ENCODE data around the gene SUPT16H.

SUPT16H gene

GRCh38 chr14:21308479-21309237 is 75.2 kb downstream of the SUPT16H start:
- Histone ChIP-seq H3K36me3 (ENCODE audit: control insufficient read depth in 2 of 2, insufficient read depth in 1 of 2, low read length in 2 of 2) (no peaks in the 10 kb centered on the region), H3K9me3 (ENCODE audit: control insufficient read depth, insufficient read depth, low read depth, low read length) (no peaks in the 10 kb centered on the region), H3K27ac (ENCODE audit: extremely low read depth, low read depth, low read length) (peak overlapping the region; percentile 53), H3K4me1 (ENCODE audit: control insufficient read depth, insufficient read depth, low read length) (peaks cover 6% of the 10 kb centered on the region), H3K4me3 (ENCODE audit: low read depth, low read length) (peak overlapping the region; percentile 18)
- CTCF ChIA-PET, result interaction anchor here (0.6 to 1.0 kb wide), 2 partner anchors 13 to 446 kb away, joined by 3 read pairs; no protein-coding TSS in a partner anchor
- POLR2A ChIA-PET, result interaction anchor here (0.7 kb wide), 1 partner anchor 52 kb away, joined by 3 read pairs; no protein-coding TSS in a partner anchor
- TF ChIP-seq ZNF223 (tag by site-specific recombination; IDR thresholded peaks at IDR 0.05) (no peak), REPIN1 (tag by site-specific recombination; IDR thresholded peaks at IDR 0.05; ENCODE audit: low read depth) (no peak; the same call in 1 of the 2 replicates), ZNF768 (tag by site-specific recombination; IDR thresholded peaks at IDR 0.05) (no peak), ZNF585B (tag by site-specific recombination; IDR thresholded peaks at IDR 0.05) (no peak), ZNF521 (tag by site-specific recombination; IDR thresholded peaks at IDR 0.05) (no peak), ZNF280D (tag by site-specific recombination; IDR thresholded peaks at IDR 0.05) (no peak), RBAK (tag by site-specific recombination; IDR thresholded peaks at IDR 0.05) (no peak), SETDB1 (IDR thresholded peaks at IDR 0.05; ENCODE audit: insufficient read length, low read length) (no peak), KLF7 (tag by site-specific recombination; IDR thresholded peaks at IDR 0.05; ENCODE audit: borderline replicate concordance) (no peak), ZNF660 (tag by site-specific recombination; IDR thresholded peaks at IDR 0.05) (no peak), ZFP69B (tag by site-specific recombination; IDR thresholded peaks at IDR 0.05) (no peak), ZNF146 (tag by site-specific recombination; IDR thresholded peaks at IDR 0.05) (peak; percentile 74; the same call in 1 of the 2 replicates), OVOL3 (tag by site-specific recombination; IDR thresholded peaks at IDR 0.05) (no peak), ZNF433 (tag by site-specific recombination; IDR thresholded peaks at IDR 0.05; ENCODE audit: low read depth) (no peak), PRDM2 (tag by site-specific recombination; IDR thresholded peaks at IDR 0.05; ENCODE audit: borderline replicate concordance) (no peak), ZNF48 (tag by site-specific recombination; IDR thresholded peaks at IDR 0.05) (no peak), ZNF10 (tag by site-specific recombination; IDR thresholded peaks at IDR 0.05) (no peak), GLI2 (tag by site-specific recombination; IDR thresholded peaks at IDR 0.05; ENCODE audit: borderline replicate concordance, low read depth) (no peak)
- TF ChIP-seq, protein P1, sequence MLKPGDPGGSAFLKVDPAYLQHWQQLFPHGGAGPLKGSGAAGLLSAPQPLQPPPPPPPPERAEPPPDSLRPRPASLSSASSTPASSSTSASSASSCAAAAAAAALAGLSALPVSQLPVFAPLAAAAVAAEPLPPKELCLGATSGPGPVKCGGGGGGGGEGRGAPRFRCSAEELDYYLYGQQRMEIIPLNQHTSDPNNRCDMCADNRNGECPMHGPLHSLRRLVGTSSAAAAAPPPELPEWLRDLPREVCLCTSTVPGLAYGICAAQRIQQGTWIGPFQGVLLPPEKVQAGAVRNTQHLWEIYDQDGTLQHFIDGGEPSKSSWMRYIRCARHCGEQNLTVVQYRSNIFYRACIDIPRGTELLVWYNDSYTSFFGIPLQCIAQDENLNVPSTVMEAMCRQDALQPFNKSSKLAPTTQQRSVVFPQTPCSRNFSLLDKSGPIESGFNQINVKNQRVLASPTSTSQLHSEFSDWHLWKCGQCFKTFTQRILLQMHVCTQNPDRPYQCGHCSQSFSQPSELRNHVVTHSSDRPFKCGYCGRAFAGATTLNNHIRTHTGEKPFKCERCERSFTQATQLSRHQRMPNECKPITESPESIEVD (tag by site-specific recombination; IDR thresholded peaks at IDR 0.05), result no peak
- TF ChIP-seq, protein P2, sequence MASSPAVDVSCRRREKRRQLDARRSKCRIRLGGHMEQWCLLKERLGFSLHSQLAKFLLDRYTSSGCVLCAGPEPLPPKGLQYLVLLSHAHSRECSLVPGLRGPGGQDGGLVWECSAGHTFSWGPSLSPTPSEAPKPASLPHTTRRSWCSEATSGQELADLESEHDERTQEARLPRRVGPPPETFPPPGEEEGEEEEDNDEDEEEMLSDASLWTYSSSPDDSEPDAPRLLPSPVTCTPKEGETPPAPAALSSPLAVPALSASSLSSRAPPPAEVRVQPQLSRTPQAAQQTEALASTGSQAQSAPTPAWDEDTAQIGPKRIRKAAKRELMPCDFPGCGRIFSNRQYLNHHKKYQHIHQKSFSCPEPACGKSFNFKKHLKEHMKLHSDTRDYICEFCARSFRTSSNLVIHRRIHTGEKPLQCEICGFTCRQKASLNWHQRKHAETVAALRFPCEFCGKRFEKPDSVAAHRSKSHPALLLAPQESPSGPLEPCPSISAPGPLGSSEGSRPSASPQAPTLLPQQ (tag by site-specific recombination; IDR thresholded peaks at IDR 0.05), result no peak
- TF ChIP-seq, protein P3, sequence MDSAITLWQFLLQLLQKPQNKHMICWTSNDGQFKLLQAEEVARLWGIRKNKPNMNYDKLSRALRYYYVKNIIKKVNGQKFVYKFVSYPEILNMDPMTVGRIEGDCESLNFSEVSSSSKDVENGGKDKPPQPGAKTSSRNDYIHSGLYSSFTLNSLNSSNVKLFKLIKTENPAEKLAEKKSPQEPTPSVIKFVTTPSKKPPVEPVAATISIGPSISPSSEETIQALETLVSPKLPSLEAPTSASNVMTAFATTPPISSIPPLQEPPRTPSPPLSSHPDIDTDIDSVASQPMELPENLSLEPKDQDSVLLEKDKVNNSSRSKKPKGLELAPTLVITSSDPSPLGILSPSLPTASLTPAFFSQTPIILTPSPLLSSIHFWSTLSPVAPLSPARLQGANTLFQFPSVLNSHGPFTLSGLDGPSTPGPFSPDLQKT (IDR thresholded peaks at IDR 0.05; ENCODE audit: borderline replicate concordance, low read depth, low read length), result no peak
- TF ChIP-seq, protein P4, sequence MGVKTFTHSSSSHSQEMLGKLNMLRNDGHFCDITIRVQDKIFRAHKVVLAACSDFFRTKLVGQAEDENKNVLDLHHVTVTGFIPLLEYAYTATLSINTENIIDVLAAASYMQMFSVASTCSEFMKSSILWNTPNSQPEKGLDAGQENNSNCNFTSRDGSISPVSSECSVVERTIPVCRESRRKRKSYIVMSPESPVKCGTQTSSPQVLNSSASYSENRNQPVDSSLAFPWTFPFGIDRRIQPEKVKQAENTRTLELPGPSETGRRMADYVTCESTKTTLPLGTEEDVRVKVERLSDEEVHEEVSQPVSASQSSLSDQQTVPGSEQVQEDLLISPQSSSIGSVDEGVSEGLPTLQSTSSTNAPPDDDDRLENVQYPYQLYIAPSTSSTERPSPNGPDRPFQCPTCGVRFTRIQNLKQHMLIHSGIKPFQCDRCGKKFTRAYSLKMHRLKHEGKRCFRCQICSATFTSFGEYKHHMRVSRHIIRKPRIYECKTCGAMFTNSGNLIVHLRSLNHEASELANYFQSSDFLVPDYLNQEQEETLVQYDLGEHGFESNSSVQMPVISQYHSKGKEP (tag by site-specific recombination; IDR thresholded peaks at IDR 0.05), result no peak
